Gastroesophageal sphincter (tissue), 4 donors: ENCODE results near the gene DPF3. TPM values are rescaled to one million over a fixed set of nuclear protein-coding genes. Genes with fewer than 3 reads are reported as not detected.

Source experiments
- ATAC-seq: fragments of 150-250 bp; one replicate; pipeline ENCODE4 v1.9.1; 2016; ENCODE audit warnings: mild to moderate bottlenecking, moderate library complexity
- H3K27ac ChIP-seq, 4 donors: fragments of 200-600 bp; sonication (generic) in 3 of 4; 1 replicate in 3 of 4; 2 replicates in 1 of 4; pipeline ENCODE4 v1.5.1; 2016 to 2019
- H3K27me3 ChIP-seq: fragments of 200-600 bp; sonication (generic); one replicate; pipeline ENCODE4 v1.5.1; 2019
- H3K36me3 ChIP-seq, 2 donors: fragments of 200-600 bp; sonication (generic); one replicate each; pipeline ENCODE4 v1.5.1; 2019; ENCODE audit warnings: control low read depth in 1 of 2
- H3K4me1 ChIP-seq, 3 donors: fragments of 200-600 bp; sonication (generic); 1 replicate in 2 of 3; 2 replicates in 1 of 3; pipeline ENCODE4 v1.5.1; 2016 to 2019; ENCODE audit warnings: control low read depth in 2 of 3
- H3K4me3 ChIP-seq, 2 donors: fragments of 200-600 bp; sonication (generic); one replicate each; pipeline ENCODE4 v1.5.1; 2019; ENCODE audit warnings: mild to moderate bottlenecking in 1 of 2, moderate library complexity in 1 of 2
- H3K9me3 ChIP-seq, 3 donors: fragments of 200-600 bp; sonication (generic); one replicate each; pipeline ENCODE4 v1.5.1; 2017 to 2019; ENCODE audit warnings: control low read depth in 2 of 3
- CTCF ChIP-seq, 4 experiments: fragments of 200-600 bp in 2 of 4; fragments of 450-650 bp in 2 of 4; sonication (generic) in 1 of 4; IDR thresholded peaks; one replicate each; pipeline ENCODE4 v1.5.1; 2017 to 2019; ENCODE audit warnings: antibody characterized with exemption in 4 of 4, mild to moderate bottlenecking in 2 of 4, moderate library complexity in 2 of 4
- EP300 ChIP-seq: sonication (generic); formaldehyde crosslinking; IDR thresholded peaks from one replicate; pipeline ENCODE4 v1.6.1; 2017; ENCODE audit warnings: antibody characterized with exemption, mild to moderate bottlenecking
- POLR2A ChIP-seq, 2 donors: fragments of 450-650 bp; IDR thresholded peaks; one replicate each; pipeline ENCODE4 v1.6.1; 2017; ENCODE audit warnings: antibody characterized with exemption in 2 of 2, mild to moderate bottlenecking in 2 of 2, moderate library complexity in 1 of 2
- POLR2AphosphoS5 ChIP-seq: sonication (generic); formaldehyde crosslinking; IDR thresholded peaks from one replicate; pipeline ENCODE4 v1.6.1; 2017; ENCODE audit warnings: antibody characterized with exemption
- WGBS, 2 donors: methylation state at CpG; one replicate each; pipeline ENCODE4 v1.1.5; 2018; ENCODE audit warnings: low coverage in 1 of 2; 5-methylcytosine and 5-hydroxymethylcytosine counted together
- total RNA-seq, 4 donors: library from RNA; depleted of rRNA; stranded (reverse); fragments of >200 nt; gene quantifications; one replicate each; pipeline ENCODE4 v1.1.0, GENCODE V29; 2016

Gene DPF3
- total RNA-seq, 4 donors from 2014 or later = 0.13 to 4.4 (median 2.1) TPM

GRCh38 chr14:72793156-72793939, 100.6 kb downstream of the DPF3 start:
- no peaks in the 10 kb centered on the region for H3K9me3 ChIP-seq
- H3K36me3 ChIP-seq = no peaks in the 10 kb centered on the region
- no peak overlapping the region for H3K27ac ChIP-seq
- WGBS, 2 donors = 71 to 73% methylated on average over 2 to 5 of the region's 7 CpGs
- no peaks in the 10 kb centered on the region for H3K27me3 ChIP-seq
- TF ChIP-seq EP300 = no peak
- no peak for TF ChIP-seq POLR2A (IDR thresholded peaks at IDR 0.05)
- no peak for TF ChIP-seq CTCF (IDR thresholded peaks at IDR 0.05)
- no peak for TF ChIP-seq POLR2AphosphoS5
- H3K4me3 ChIP-seq = no peak overlapping the region
- no peak for ATAC-seq
- H3K4me1 ChIP-seq = peaks cover 0 to 32% (median 0%) of the 10 kb centered on the region in 3 donors

DNA sequence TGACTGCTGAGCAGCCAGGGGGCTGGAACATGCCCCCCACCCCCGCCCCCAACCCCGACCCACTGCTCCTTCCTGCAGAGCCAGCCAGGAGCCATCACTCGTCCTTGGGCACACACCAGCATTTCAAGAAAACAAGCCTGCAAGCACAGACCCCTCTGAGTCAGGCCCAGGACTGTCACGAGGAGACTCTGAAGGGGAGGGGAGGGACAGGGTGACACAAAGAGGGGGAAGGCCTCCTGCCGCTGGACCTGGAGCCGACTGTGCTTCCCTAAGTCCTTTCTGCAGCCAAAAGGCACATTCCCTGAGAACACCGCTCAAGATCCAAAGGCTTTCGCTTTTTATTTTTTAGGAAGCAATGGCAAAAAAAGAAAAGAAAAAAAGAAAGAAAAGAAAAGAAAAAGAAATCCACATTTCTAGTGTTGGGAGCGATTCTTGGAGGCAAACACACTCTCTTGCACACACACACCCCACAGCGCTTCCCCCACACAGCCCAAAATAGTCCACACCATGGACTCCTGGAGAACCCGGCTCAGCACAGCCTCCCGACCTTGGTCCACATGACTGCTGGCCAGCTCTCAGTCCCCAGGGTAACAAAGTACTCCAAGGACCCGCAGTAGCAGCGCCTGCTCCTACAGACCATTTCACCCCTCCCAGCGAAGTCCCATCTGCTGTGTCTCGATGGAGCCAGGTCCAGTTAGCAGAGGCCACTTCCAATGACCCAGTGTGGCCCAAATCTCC, 101.7 kb downstream of the DPF3 start:
- no peaks in the 10 kb centered on the region for H3K27me3 ChIP-seq

GRCh38 chr14:72790887-72791566, 102.9 kb downstream of the DPF3 start:
- no peak for ATAC-seq
- Histone ChIP-seq H3K27me3 (no peaks in the 10 kb centered on the region), H3K4me3 (no peak overlapping the region), H3K4me1 (peaks cover 0 to 32% (median 0%) of the 10 kb centered on the region in 3 donors), H3K27ac (no peak overlapping the region), H3K9me3 (no peaks in the 10 kb centered on the region), H3K36me3 (no peaks in the 10 kb centered on the region)
- WGBS, 2 donors = 56 to 100% methylated on average over 3 to 5 of the region's 10 CpGs
- no peak for TF ChIP-seq CTCF (IDR thresholded peaks at IDR 0.05)
- no peak for TF ChIP-seq POLR2A (IDR thresholded peaks at IDR 0.05)
- TF ChIP-seq EP300 = no peak
- no peak for TF ChIP-seq POLR2AphosphoS5

More for the DNA sequence above, 101.7 kb downstream of the DPF3 start:
- 59 to 72% methylated on average over 3 to 4 of the region's 16 CpGs for WGBS, 2 donors
- H3K4me1 ChIP-seq = peaks cover 0 to 32% (median 0%) of the 10 kb centered on the region in 3 donors
- peak overlapping the region in 1 of 4 donors; percentile 41 for H3K27ac ChIP-seq
- no peak for TF ChIP-seq EP300
- no peak for TF ChIP-seq POLR2A (IDR thresholded peaks at IDR 0.05)
- no peak for TF ChIP-seq CTCF (IDR thresholded peaks at IDR 0.05)
- TF ChIP-seq POLR2AphosphoS5 = no peak
- ATAC-seq = peak; percentile 43
- no peak overlapping the region for H3K4me3 ChIP-seq
- no peaks in the 10 kb centered on the region for H3K9me3 ChIP-seq
- no peaks in the 10 kb centered on the region for H3K36me3 ChIP-seq

- Histone ChIP-seq H3K27me3 (no peaks in the 10 kb centered on the region), H3K27ac (no peak overlapping the region), H3K36me3 (no peaks in the 10 kb centered on the region)
Measured at GRCh38 chr14:72788972-72789728, 104.8 kb downstream of the DPF3 start.

More at GRCh38 chr14:72788972-72789728, 104.8 kb downstream of the DPF3 start:
- ATAC-seq = no peak
- no peaks in the 10 kb centered on the region for H3K9me3 ChIP-seq
- H3K4me3 ChIP-seq = no peak overlapping the region
- TF ChIP-seq POLR2A (IDR thresholded peaks at IDR 0.05) (no peak), POLR2AphosphoS5 (no peak), CTCF (IDR thresholded peaks at IDR 0.05) (no peak), EP300 (no peak)
- WGBS, 2 donors = 78 to 79% methylated on average over 7 to 12 of the region's 13 CpGs
- H3K4me1 ChIP-seq = peaks cover 0 to 32% (median 0%) of the 10 kb centered on the region in 3 donors
